ENCODE data around the gene GALE. TPM values are rescaled to one million over a fixed set of nuclear protein-coding genes. Genes with fewer than 3 reads are reported as not detected.
A peak's percentile ranks its signal among the peaks of the same experiment; 100 is the strongest.

The GALE gene
- total RNA-seq, 2 experiments from 2014 or later, result 39.0 to 41.2 TPM

- ATAC-seq (peak; percentile 97), DNase-seq (peak; percentile 94)
- H3K27me3 Mint-ChIP-seq, result no peaks in the 10 kb centered on the region
- H3K9me3 Mint-ChIP-seq (ENCODE audit: low read depth), result no peaks in the 10 kb centered on the region
- peaks cover 20% of the 10 kb centered on the region for H3K4me1 Mint-ChIP-seq
- CTCF ChIA-PET, result interaction anchor here (0.7 to 8.5 kb wide), 10 partner anchors 9 to 124 kb away, joined by 3 to 62 read pairs (median 4); partner anchors contain the start of genes FUCA1 and PITHD1
- H3K36me3 Mint-ChIP-seq, result no peaks in the 10 kb centered on the region
- H3K4me3 Mint-ChIP-seq, result peak within 1 kb of the TSS; percentile 93
- peak within 1 kb of the TSS; percentile 94 for H3K27ac Mint-ChIP-seq
Measured at GRCh38 chr1:23825076-23825761, 24.7 kb upstream of the GALE start, which contains the start of gene HMGCL. Gene HMGCL (minus strand): TSS chr1:23825429. CDS start chr1:23825415, 14 bp downstream.

GRCh38 chr1:23824711-23825075 is 24.1 kb upstream of the GALE start:
- Mint-ChIP-seq H3K9me3 (ENCODE audit: low read depth) (no peaks in the 10 kb centered on the region), H3K27ac (peak overlapping the region; percentile 94), H3K27me3 (no peaks in the 10 kb centered on the region), H3K4me1 (peaks cover 20% of the 10 kb centered on the region), H3K4me3 (peak overlapping the region; percentile 93), H3K36me3 (no peaks in the 10 kb centered on the region)
- DNase-seq (no peak), ATAC-seq (no peak)
- CTCF ChIA-PET, result interaction anchor here (0.8 to 8.5 kb wide), 9 partner anchors 9 to 124 kb away, joined by 3 to 62 read pairs (median 4); partner anchors contain the start of genes FUCA1 and PITHD1

GRCh38 chr1:23823767-23824166 is 23.2 kb upstream of the GALE start:
- Mint-ChIP-seq H3K27me3 (no peaks in the 10 kb centered on the region), H3K9me3 (ENCODE audit: low read depth) (no peaks in the 10 kb centered on the region), H3K4me1 (peaks cover 20% of the 10 kb centered on the region), H3K27ac (no peak overlapping the region), H3K36me3 (no peaks in the 10 kb centered on the region), H3K4me3 (peak overlapping the region; percentile 93)
- ATAC-seq (no peak), DNase-seq (no peak)
- CTCF ChIA-PET, result interaction anchor here (1.4 to 8.5 kb wide), 4 partner anchors 13 to 187 kb away, joined by 4 to 62 read pairs (median 8); no protein-coding TSS in a partner anchor

GRCh38 chr1:23817633-23818032 is 17.1 kb upstream of the GALE start:
- CTCF ChIA-PET, result interaction anchor here (1.0 to 1.5 kb wide), 2 partner anchors 18 to 99 kb away, joined by 4 to 5 read pairs; no protein-coding TSS in a partner anchor
- H3K27ac Mint-ChIP-seq, result no peak overlapping the region
- H3K27me3 Mint-ChIP-seq, result no peaks in the 10 kb centered on the region
- DNase-seq (no peak), ATAC-seq (no peak)
- no peak overlapping the region for H3K4me3 Mint-ChIP-seq
- H3K4me1 Mint-ChIP-seq, result peaks cover 10% of the 10 kb centered on the region
- no peaks in the 10 kb centered on the region for H3K9me3 Mint-ChIP-seq (ENCODE audit: low read depth)
- H3K36me3 Mint-ChIP-seq, result peaks cover 2% of the 10 kb centered on the region

- CTCF ChIA-PET, result interaction anchor here (0.6 kb wide), 1 partner anchor 32 kb away, joined by 3 read pairs; no protein-coding TSS in a partner anchor
- H3K9me3 Mint-ChIP-seq (ENCODE audit: low read depth), result no peaks in the 10 kb centered on the region
- peaks cover 10% of the 10 kb centered on the region for H3K4me1 Mint-ChIP-seq
- no peak overlapping the region for H3K27ac Mint-ChIP-seq
- ATAC-seq (no peak), DNase-seq (no peak)
- H3K4me3 Mint-ChIP-seq, result no peak overlapping the region
- peaks cover 2% of the 10 kb centered on the region for H3K36me3 Mint-ChIP-seq
- no peaks in the 10 kb centered on the region for H3K27me3 Mint-ChIP-seq
Measured at GRCh38 chr1:23816906-23817305, 16.4 kb upstream of the GALE start.

- ATAC-seq, result no peak
- peaks cover 10% of the 10 kb centered on the region for H3K4me1 Mint-ChIP-seq
- no peak overlapping the region for H3K27ac Mint-ChIP-seq
- no peak for DNase-seq
- H3K4me3 Mint-ChIP-seq, result no peak overlapping the region
- CTCF ChIA-PET, result interaction anchor here (0.9 to 1.1 kb wide), 2 partner anchors 9 kb away, joined by 3 to 4 read pairs; partner anchors contain the start of gene HMGCL
- peaks cover 2% of the 10 kb centered on the region for H3K36me3 Mint-ChIP-seq
- no peaks in the 10 kb centered on the region for H3K9me3 Mint-ChIP-seq (ENCODE audit: low read depth)
- H3K27me3 Mint-ChIP-seq, result no peaks in the 10 kb centered on the region
Measured at GRCh38 chr1:23816361-23816760, 15.8 kb upstream of the GALE start.

DNA sequence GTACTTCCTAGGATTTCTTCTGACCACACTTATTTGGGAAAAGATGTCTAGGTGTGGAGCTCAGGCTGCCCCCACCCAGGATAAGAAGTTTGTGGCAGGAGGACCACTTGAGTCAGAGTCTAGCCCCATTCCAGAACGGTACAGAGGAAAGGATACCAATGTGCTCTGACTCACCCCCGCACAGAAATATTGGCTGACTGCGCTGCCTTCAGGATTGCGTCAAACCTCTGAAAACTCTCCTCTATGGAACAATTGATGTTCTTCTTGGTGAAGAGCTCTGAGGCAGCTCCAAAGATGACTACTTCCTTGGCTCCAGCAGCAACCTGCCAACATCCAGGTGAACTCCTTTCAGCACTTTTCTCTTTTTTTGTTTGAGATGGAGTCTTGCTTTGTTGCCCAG is 13.5 kb upstream of the GALE start:
- ATAC-seq, result no peak
- CTCF ChIA-PET, result interaction anchor here (7.6 kb wide), 1 partner anchor 10 kb away, joined by 62 read pairs; the partner anchor contains the start of gene HMGCL

GRCh38 chr1:23810818-23811540 is 10.4 kb upstream of the GALE start:
- CTCF ChIA-PET, result interaction anchor here (0.8 to 7.6 kb wide), 28 partner anchors 8 to 217 kb away, joined by 3 to 62 read pairs (median 6); partner anchors contain the start of genes CNR2, FUCA1, GALE and HMGCL
- Mint-ChIP-seq H3K9me3 (ENCODE audit: low read depth) (no peaks in the 10 kb centered on the region), H3K4me1 (peaks cover 18% of the 10 kb centered on the region), H3K27ac (no peak overlapping the region), H3K36me3 (peaks cover 2% of the 10 kb centered on the region), H3K27me3 (no peaks in the 10 kb centered on the region), H3K4me3 (no peak overlapping the region)
- ATAC-seq (peak; percentile 61), DNase-seq (peak; percentile 68)

More for the DNA sequence above, 13.5 kb upstream of the GALE start:
- no peak for DNase-seq
- Mint-ChIP-seq H3K27me3 (no peaks in the 10 kb centered on the region), H3K4me1 (peaks cover 19% of the 10 kb centered on the region), H3K9me3 (ENCODE audit: low read depth) (no peaks in the 10 kb centered on the region), H3K4me3 (no peak overlapping the region), H3K36me3 (peaks cover 2% of the 10 kb centered on the region), H3K27ac (no peak overlapping the region)

DNA sequence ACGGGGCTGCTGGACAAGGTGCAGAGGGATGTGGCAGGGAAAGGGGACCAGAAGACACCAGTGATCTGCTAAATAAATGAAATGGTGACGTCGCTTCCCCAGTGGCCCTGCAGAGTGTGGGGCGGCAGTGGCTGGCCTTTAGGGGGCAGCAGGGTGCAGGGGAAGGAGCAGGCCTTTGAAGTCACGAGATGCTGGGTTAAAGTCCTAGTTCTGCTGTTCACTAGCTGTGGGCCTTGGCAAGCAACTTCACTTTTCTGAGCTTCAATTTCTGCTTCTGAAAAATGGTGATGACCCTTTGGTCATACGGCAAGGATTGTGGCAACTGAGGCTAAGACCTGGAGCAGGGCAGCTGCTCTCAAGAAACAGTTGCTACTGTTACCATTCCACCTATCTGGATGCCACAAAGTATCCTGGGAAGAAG is 9.2 kb upstream of the GALE start:
- H3K4me3 Mint-ChIP-seq, result no peak overlapping the region
- H3K9me3 Mint-ChIP-seq (ENCODE audit: low read depth), result no peaks in the 10 kb centered on the region
- H3K36me3 Mint-ChIP-seq, result peaks cover 2% of the 10 kb centered on the region
- ATAC-seq, result peak; percentile 98
- H3K27me3 Mint-ChIP-seq, result no peaks in the 10 kb centered on the region
- peak; percentile 91 for DNase-seq
- peak overlapping the region; percentile 33 for H3K27ac Mint-ChIP-seq
- CTCF ChIA-PET, result interaction anchor here (0.6 to 7.6 kb wide), 36 partner anchors 9 to 218 kb away, joined by 3 to 62 read pairs (median 5); partner anchors contain the start of genes CNR2, FUCA1, GALE and HMGCL
- H3K4me1 Mint-ChIP-seq, result peaks cover 18% of the 10 kb centered on the region

- DNase-seq (no peak), ATAC-seq (no peak)
- Mint-ChIP-seq H3K9me3 (ENCODE audit: low read depth) (no peaks in the 10 kb centered on the region), H3K27ac (peak overlapping the region; percentile 16), H3K27me3 (no peaks in the 10 kb centered on the region), H3K4me1 (peaks cover 18% of the 10 kb centered on the region), H3K36me3 (peaks cover 1% of the 10 kb centered on the region), H3K4me3 (no peak overlapping the region)
- CTCF ChIA-PET, result interaction anchor here (1.0 to 7.6 kb wide), 6 partner anchors 9 to 109 kb away, joined by 3 to 62 read pairs (median 8); partner anchors contain the start of gene HMGCL
Measured at GRCh38 chr1:23807453-23807852, 6.9 kb upstream of the GALE start.

DNA sequence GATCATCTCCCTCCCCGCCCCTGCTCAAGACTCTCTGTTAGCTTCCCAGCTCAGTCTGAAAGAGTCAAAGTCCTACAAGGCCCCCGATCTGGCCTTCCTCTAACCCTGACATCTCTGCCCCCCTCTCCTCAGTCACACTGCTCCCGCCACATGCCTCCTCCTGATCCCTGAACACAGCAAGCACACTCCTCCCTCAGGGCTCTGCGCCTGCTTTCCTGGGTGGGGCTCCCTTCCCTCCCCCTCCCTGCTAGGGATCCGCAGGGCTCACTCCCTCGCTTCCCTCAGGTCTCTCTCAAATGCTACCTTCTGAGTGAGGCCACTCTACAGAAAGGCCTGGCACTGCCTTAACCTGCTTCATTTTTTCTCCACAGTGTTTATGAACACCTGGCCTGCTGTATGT is 5.7 kb upstream of the GALE start:
- DNase-seq (no peak), ATAC-seq (no peak)
- no peak overlapping the region for H3K4me3 Mint-ChIP-seq
- peaks cover 1% of the 10 kb centered on the region for H3K36me3 Mint-ChIP-seq
- peaks cover 19% of the 10 kb centered on the region for H3K4me1 Mint-ChIP-seq
- H3K27me3 Mint-ChIP-seq, result no peaks in the 10 kb centered on the region
- no peak overlapping the region for H3K27ac Mint-ChIP-seq
- CTCF ChIA-PET, result interaction anchor here (0.6 to 2.9 kb wide), 4 partner anchors 45 to 110 kb away, joined by 3 to 22 read pairs (median 4); no protein-coding TSS in a partner anchor
- no peaks in the 10 kb centered on the region for H3K9me3 Mint-ChIP-seq (ENCODE audit: low read depth)

DNA sequence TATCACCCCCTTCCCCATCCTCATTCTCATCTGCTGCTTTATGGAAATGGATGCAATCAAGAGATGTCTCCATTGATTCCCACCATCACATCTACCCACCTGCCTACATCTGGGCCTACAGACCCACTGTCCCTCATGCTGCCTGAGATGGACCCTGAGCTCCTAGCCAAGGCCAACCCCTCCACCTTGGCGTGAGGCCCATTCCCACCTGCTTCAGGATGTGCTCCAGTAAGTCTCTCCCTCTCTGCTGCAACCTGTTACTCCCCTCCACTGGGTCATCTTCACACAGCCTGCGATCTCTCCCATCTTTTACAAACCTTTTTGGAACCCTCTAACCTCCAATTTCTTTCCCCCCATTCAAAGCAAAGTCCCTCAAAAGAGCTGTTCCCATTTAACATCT is 4.5 kb upstream of the GALE start:
- Mint-ChIP-seq H3K36me3 (peaks cover 1% of the 10 kb centered on the region), H3K9me3 (ENCODE audit: low read depth) (no peaks in the 10 kb centered on the region), H3K4me3 (no peak overlapping the region), H3K4me1 (peaks cover 17% of the 10 kb centered on the region), H3K27ac (no peak overlapping the region), H3K27me3 (no peaks in the 10 kb centered on the region)
- DNase-seq (no peak), ATAC-seq (no peak)
- CTCF ChIA-PET, result interaction anchor here (0.6 to 0.7 kb wide), 2 partner anchors 50 to 111 kb away, joined by 3 to 4 read pairs; no protein-coding TSS in a partner anchor
